HepG2 (cell line): ENCODE measurements around the gene OTOG.

Source experiments
- HES4 ChIP-seq: sonication (generic); formaldehyde crosslinking; IDR thresholded peaks from 2 replicates; pipeline ENCODE4 v1.9.0; 2021; ENCODE audit warnings: mild to moderate bottlenecking, missing genetic modification reagents, borderline replicate concordance
- JUND ChIP-seq: sonication (generic); formaldehyde crosslinking; IDR thresholded peaks from 2 replicates; pipeline ENCODE4 v1.8.0; 2022; ENCODE audit warnings: mild to moderate bottlenecking, missing genetic modification reagents
- MAFK ChIP-seq, 2 experiments: IDR thresholded peaks in 1 of 2; conservative IDR thresholded peaks in 1 of 2; 2 replicates each; pipeline ENCODE4 v1.6.1; 2011; ENCODE audit warnings: improper control_type of control experiment in 2 of 2, low read length in 2 of 2
- NR0B2 ChIP-seq: sonication (generic); formaldehyde crosslinking; IDR thresholded peaks from 2 replicates; pipeline ENCODE4 v1.4.0; 2020; ENCODE audit warnings: mild to moderate bottlenecking, missing genetic modification reagents
- POLR2A ChIP-seq, 2 experiments: IDR thresholded peaks; 2 replicates each; pipeline ENCODE4 v1.6.1; 2011; ENCODE audit warnings: low read depth in 2 of 2, low read length in 2 of 2, mild to moderate bottlenecking in 1 of 2, moderate library complexity in 1 of 2; ENCODE audit not compliant: insufficient read depth in 1 of 2
- RFXANK ChIP-seq: IDR thresholded peaks from 2 replicates; pipeline ENCODE4 v1.6.1; 2016
- SNRNP70 ChIP-seq: fragments of 200-400 bp; formaldehyde crosslinking; IDR thresholded peaks from 2 replicates; pipeline ENCODE4 v1.6.1; 2017; ENCODE audit warnings: mild to moderate bottlenecking, low read depth, low read length, moderate library complexity
- YY1 ChIP-seq: IDR thresholded peaks from 2 replicates; pipeline ENCODE4 v1.6.1; 2011; ENCODE audit warnings: low read length, low read depth, moderate library complexity, mild to moderate bottlenecking; ENCODE audit not compliant: insufficient read depth, insufficient replicate concordance
- ZNF136 ChIP-seq: sonication (generic); formaldehyde crosslinking; IDR thresholded peaks from 2 replicates; pipeline ENCODE4 v1.8.1; 2022; ENCODE audit warnings: low read depth, mild to moderate bottlenecking, moderate library complexity, missing genetic modification reagents

- TF ChIP-seq JUND (no peak), ZNF136 (CRISPR knock-in tag) (no peak), NR0B2 (CRISPR knock-in tag) (no peak), MAFK (conservative IDR thresholded peaks at IDR 0.05 in 1 of 2, IDR thresholded peaks at IDR 0.05 in 1 of 2; ENCODE audit: low read length in 2 of 2) (no peak), POLR2A (IDR thresholded peaks at IDR 0.05; ENCODE audit: insufficient read depth in 1 of 2, low read depth in 2 of 2, low read length in 2 of 2) (no peak), HES4 (CRISPR knock-in tag) (no peak), YY1 (no peak), SNRNP70 (no peak), RFXANK (CRISPR knock-in tag) (no peak)
These were observed 51.8 kb downstream of the OTOG start for GRCh38 chr11:17598700-17599459.
